Jurkat, Clone E6-1 (cell line): ENCODE data around the gene HK3.

Experiments
- DNase-seq: peaks from one replicate; pipeline ENCODE4 v3.0.0-alpha.2; 2011; ENCODE audit warnings: low read depth, low spot score
- H3K4me3 ChIP-seq: 2 replicates; pipeline ENCODE4 v1.5.1; 2011; ENCODE audit warnings: mild to moderate bottlenecking, low read length, control low read depth, moderate library complexity

Gene HK3

DNA sequence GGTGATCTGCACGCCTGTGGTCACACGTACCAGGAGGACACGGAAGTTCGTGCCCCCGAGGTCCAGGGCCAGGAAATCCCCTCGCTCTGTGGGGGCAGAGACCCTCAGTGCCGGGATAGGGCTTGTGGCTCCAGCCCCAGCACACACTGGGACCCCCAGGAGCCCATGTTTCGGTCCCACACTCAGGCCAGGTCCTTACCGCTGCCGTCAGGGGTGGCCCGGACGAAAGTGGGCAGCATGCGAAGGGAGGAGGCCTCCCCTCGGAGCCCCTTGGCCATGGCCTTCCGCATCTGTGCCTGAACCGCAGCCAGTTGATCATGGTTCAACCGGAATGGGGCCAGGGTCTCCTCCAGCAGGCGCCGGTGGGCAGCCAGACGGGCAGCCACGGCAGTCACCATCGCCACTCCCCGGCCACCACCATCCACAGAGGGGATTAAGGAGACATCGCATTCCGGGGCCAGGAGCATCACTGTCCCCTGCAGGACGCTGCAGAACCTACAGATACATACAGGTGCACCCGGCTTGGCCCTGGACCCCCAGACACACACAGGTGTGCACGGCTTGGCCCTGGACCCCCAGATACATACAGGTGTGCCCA is 11.8 kb downstream of the HK3 start:
- H3K4me3 ChIP-seq = no peak overlapping the region
- DNase-seq = no peak

GRCh38 chr5:176886336-176887251 is 12.6 kb downstream of the HK3 start:
- no peak overlapping the region for H3K4me3 ChIP-seq
- DNase-seq = no peak

DNA sequence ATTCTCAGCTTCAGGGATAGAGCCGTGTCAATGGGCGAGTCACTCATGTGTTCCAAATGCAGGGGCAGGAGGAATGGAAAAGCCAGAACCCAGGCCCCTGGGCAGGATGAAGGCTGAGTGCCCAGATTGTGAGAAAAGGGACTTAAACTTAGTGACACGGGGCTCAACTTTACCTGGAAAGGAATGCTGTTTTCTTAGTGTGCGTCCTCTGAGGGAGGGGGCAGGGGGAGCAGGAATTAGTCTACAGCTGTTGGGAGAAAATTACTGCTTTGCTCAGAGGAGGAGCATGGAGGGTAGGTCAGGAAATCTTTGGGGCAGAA is 14.6 kb downstream of the HK3 start:
- DNase-seq = no peak
- no peak overlapping the region for H3K4me3 ChIP-seq

- DNase-seq = no peak
- no peak overlapping the region for H3K4me3 ChIP-seq
Measured at GRCh38 chr5:176883700-176884570, 15.2 kb downstream of the HK3 start.

DNA sequence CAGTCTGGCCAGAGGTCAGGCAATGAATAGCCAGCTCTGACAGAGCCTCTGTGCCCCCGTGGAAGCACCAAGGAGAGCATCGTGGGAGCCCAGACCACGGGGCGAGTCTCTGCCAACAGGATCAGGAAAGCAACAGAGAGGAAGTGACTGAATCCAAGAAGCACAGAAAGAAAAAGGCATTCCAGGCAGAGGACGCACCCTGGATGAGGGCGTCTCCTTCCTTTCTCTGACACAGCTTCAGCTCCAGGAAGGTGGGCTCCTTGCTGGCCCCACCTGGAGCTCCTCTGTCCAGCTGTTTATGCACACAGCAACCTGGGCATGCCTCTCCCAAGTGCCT is 16.6 kb downstream of the HK3 start:
- no peak for DNase-seq
- no peak overlapping the region for H3K4me3 ChIP-seq

- no peak overlapping the region for H3K4me3 ChIP-seq
- no peak for DNase-seq
Measured at GRCh38 chr5:176881816-176882566, 17.2 kb downstream of the HK3 start.

DNA sequence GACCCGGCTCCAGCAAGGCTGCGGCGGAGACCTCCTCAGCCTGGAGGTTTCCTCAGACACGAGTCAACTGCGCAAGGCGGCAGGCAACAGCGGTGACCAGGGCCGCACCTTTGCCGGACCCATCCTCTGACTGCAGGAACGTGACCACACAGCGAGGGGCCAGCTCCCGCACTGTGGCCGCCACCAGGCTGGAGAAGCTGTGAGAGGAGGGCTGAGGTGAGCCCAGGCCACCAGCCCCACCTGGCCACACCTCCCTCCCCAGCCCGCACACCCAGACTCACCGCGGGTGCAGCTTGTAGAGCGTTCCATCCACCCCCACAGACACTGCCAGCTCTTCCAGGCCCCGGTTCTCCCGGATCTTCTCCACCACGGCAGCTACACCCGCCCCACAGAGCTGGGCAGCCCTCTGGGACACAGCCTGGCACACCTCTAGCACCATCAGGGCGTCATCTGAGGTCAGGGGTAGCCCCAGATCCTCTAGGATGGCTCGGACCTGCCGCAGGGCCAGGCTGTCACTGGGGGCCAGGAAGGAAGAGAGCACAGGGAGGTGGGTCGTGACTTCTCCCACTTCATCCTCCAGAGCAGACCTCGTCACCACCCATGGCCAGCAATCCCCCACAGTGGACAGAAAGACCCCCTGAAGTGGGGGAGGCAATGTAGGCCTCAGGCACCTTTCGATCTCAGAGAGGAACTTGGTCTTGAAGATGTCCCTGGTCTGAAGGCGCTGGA is 18.0 kb downstream of the HK3 start:
- H3K4me3 ChIP-seq = no peak overlapping the region
- no peak for DNase-seq

DNA sequence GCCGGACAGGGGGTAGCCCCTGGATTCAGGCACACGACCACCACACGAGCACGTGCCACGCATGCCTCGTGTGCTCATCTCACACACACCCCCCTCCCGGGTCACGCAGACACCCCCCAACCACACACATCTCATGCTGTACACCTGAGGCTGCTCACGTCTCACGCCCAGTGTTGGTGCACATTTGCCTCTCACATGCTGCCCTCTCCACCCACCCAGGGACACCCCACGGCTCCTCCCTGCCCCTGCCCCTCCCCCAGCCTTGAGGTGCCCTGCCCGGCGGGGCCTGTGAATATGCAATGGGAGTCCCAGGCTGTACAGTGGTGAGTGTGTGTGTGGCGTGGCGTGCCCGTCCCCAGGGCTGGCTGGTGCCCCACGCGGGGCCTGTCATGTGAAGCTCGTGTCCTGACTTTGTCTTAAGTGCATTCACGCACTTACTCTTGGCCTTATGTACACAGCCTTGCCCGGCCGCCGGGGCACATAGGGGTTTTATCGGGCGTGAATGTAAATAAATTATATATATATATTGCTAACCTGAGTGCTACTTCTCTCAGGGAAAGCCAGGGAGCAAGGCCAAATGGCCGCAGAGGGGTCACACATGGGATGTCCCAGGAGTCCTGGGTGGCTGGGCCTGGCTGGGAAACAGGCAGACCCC is 18.7 kb downstream of the HK3 start:
- H3K4me3 ChIP-seq = no peak overlapping the region
- DNase-seq = no peak

DNA sequence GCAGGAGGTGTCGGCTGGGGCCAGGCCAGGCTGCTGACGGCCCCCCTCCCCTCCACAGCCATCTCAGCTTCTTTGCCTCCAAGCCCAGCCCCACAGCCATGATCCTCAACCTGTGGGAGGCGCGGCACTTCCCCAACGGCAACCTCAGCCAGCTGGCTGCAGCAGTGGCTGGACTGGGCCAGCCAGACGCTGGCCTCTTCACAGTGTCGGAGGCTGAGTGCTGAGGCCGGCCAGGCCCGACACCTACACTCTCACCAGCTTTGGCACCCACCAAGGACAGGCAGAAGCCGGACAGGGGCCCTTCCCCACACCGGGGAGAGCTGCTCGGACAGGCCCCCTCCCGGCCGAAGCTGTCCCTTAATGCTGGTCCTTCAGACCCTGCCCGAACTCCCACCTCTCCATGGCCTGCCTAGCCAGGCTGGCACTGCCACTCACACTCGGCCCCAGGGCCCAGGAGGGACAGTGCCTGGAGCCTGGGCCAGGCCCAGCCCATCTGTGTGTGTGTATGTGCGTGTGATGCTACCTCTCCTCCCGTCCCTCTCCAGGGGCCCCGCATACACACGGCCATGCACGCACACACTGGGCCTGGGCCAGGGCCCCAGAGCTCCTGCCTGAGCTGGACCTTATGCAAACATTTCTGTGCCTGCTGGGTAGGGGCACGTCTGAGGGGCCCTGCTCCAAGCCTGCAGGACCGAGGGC is 19.3 kb downstream of the HK3 start:
- H3K4me3 ChIP-seq = no peak overlapping the region
- no peak for DNase-seq

DNA sequence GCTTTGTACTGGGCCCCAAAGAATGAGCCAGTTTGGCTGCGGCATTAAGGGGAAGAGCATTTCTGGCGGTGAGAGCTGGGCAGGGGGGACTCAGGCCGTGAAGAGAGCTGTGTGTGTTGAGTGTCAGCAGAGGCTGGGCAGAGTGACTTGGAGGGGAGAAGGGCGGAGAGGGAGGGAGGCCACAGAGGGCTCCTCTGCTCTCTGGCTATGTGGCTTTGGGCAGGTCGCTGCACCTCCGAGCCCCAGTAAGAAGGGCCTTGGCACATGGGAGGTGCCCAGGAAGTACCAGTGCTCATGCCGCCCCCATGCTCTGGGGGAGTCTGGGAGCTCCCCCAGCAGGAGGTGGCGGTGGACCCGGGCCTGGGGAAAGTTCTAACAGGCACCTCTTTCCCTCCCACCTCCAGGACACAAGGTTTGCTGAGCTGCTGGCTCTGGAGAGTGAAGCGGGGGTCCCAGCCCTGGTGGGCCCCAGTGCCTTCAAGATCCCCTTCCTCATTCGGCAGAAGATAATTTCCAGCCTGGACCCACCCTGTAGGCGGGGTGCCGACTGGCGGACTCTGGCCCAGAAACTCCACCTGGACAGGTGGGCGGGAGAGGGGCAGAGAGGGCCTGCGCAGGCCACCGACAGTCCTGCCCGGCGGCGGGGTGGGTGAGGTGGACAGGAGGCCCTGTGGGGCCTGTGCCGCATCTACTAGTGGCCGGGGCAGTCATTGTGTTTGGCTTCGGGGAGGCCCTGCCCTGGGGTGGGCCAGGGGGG is 20.1 kb downstream of the HK3 start:
- H3K4me3 ChIP-seq = no peak overlapping the region
- no peak for DNase-seq

- H3K4me3 ChIP-seq = no peak overlapping the region
- DNase-seq = no peak
Measured at GRCh38 chr5:176878463-176878862, 20.7 kb downstream of the HK3 start.

DNA sequence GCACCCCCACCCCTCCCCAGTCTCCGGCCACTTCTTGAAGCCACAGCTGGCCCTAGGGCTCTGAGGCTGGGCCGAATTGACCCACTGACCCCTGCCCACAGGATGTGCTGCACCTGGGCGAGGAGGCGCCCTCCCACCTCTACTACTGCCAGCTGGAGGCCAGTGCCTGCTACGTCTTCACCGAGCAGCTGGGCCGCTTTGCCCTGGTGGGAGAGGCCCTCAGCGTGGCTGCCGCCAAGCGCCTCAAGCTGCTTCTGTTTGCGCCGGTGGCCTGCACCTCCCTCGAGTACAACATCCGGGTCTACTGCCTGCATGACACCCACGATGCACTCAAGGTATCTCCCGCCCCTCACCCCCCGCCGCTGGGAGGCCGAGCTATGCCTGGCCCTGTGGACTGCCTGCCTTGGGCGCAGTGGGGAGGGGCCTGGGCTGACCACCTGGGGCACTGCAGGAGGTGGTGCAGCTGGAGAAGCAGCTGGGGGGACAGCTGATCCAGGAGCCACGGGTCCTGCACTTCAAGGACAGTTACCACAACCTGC is 21.3 kb downstream of the HK3 start:
- no peak for DNase-seq
- H3K4me3 ChIP-seq = no peak overlapping the region

- DNase-seq = no peak
- no peak overlapping the region for H3K4me3 ChIP-seq
Measured at GRCh38 chr5:176876506-176877431, 22.4 kb downstream of the HK3 start.

DNA sequence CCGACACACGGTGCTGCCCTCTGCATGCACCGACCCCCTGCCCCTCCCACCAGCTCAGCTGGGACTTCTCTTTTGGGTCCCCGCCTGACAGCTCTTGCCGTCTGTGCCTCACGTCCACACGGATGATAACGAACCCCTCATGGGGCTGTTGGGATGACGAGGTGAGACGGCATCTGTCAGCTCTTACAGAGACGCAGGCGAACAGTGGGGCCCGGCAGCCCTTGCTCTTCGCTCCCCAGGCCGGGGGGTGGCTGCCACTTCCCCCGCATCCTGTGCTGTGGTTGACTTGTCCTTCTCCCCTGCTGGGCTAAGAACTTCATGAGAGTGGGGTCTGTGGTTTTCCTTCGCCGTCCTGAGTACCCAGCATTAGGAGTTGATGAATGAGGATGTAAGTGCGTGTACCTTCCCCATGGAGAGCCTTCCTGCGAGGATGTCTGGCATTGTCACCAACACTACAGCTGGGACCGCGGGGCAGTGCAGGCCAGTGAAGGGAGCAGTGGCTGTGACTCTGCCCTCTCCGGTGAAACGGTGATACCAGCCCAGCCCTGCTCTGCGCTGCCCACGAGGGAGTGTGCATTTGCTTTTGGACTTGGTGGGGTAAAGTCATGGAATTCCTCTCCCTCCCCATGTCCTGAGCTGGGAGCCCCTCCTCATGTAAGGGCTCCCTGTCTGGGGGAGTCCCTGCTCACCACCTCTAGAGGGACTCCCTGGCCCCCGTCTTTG is 23.2 kb downstream of the HK3 start:
- no peak overlapping the region for H3K4me3 ChIP-seq
- peak; percentile 24 for DNase-seq

- no peak overlapping the region for H3K4me3 ChIP-seq
Measured at GRCh38 chr5:176875014-176875550, 24.1 kb downstream of the HK3 start.

More at GRCh38 chr5:176875014-176875550, 24.1 kb downstream of the HK3 start:
- no peak for DNase-seq
